GM12892 (cell line): ENCODE measurements around the gene PARD3.

Source experiments
- POLR2A ChIP-seq: IDR thresholded peaks from 2 replicates; pipeline ENCODE4 v1.6.1; 2011; ENCODE audit warnings: low read depth, low read length, control low read depth
- POLR2AphosphoS5 ChIP-seq: IDR thresholded peaks from 2 replicates; pipeline ENCODE4 v1.6.1; 2011; ENCODE audit warnings: low read depth, low read length, control low read depth
- TAF1 ChIP-seq: IDR thresholded peaks from 2 replicates; pipeline ENCODE4 v1.6.1; 2011; ENCODE audit warnings: low read depth, mild to moderate bottlenecking, control low read depth, low read length, borderline replicate concordance

GRCh38 chr10:34305189-34305588 is 509.9 kb downstream of the PARD3 start:
- TF ChIP-seq POLR2AphosphoS5 (no peak), TAF1 (no peak), POLR2A (no peak)
